ENCODE results near the gene THADA.

DNA sequence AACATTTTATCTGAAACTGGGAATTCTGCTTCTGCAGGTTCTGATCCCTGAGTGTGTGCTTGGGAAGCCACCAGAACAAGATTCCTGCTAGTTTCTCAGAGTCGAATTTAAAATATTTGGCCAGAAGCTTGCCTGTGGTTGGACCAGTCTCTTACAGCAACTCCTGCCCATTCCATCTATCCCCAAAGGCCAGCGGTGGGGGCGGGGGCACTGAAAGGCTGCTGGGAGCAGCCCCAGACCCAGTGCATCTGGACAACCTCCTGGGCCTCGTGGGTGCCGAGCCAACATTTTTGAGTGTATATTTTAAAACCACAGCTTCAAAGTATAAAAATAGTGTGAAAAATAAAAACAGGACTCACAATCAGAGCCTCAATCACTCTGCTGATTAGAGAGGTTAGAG, 330.8 kb downstream of the THADA start:
- TF ChIP-seq, protein P1, sequence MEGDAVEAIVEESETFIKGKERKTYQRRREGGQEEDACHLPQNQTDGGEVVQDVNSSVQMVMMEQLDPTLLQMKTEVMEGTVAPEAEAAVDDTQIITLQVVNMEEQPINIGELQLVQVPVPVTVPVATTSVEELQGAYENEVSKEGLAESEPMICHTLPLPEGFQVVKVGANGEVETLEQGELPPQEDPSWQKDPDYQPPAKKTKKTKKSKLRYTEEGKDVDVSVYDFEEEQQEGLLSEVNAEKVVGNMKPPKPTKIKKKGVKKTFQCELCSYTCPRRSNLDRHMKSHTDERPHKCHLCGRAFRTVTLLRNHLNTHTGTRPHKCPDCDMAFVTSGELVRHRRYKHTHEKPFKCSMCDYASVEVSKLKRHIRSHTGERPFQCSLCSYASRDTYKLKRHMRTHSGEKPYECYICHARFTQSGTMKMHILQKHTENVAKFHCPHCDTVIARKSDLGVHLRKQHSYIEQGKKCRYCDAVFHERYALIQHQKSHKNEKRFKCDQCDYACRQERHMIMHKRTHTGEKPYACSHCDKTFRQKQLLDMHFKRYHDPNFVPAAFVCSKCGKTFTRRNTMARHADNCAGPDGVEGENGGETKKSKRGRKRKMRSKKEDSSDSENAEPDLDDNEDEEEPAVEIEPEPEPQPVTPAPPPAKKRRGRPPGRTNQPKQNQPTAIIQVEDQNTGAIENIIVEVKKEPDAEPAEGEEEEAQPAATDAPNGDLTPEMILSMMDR (IDR thresholded peaks at IDR 0.05 in 8 of 11, conservative IDR thresholded peaks at IDR 0.05 in 3 of 11) = no peak
- TF ChIP-seq POLR2AphosphoS5 (IDR thresholded peaks at IDR 0.05) (no peak), POLR2A (IDR thresholded peaks at IDR 0.05) (no peak)
